DND-41 (cell line): ENCODE data around the gene TTC39A.
"Not testable (repeated sequence)": the region's sequence is repeated elsewhere in the genome, so short reads cannot be mapped to it uniquely, and the experiment has no call there.

Experiments
- ATAC-seq: fragments of 200-7000 bp; cut with Tn5 transposase; 3 replicates; pipeline ENCODE4 v1.9.1; 2021; ENCODE audit warnings: low read depth; ENCODE audit not compliant: insufficient read depth
- DNase-seq: peaks from one replicate; pipeline ENCODE4 v3.0.0-alpha.2; 2020
- H2AFZ ChIP-seq: 2 replicates; pipeline ENCODE4 v1.6.0; 2012; ENCODE audit warnings: low read depth, low read length
- H3K27ac ChIP-seq: 2 replicates; pipeline ENCODE4 v1.5.1; 2012; ENCODE audit warnings: low read length, inconsistent platforms
- H3K27me3 ChIP-seq: fragments of 200-600 bp; sonication (generic); 2 replicates; pipeline ENCODE4 v1.6.0; 2012; ENCODE audit warnings: low read length, mild to moderate bottlenecking, inconsistent platforms; ENCODE audit not compliant: insufficient read depth, poor library complexity
- H3K36me3 ChIP-seq: 2 replicates; pipeline ENCODE4 v1.5.1; 2012; ENCODE audit warnings: low read length, inconsistent platforms; ENCODE audit not compliant: insufficient read depth
- H3K4me1 ChIP-seq: 2 replicates; pipeline ENCODE4 v1.5.1; 2012; ENCODE audit warnings: mild to moderate bottlenecking, low read length; ENCODE audit not compliant: insufficient read depth
- H3K4me2 ChIP-seq: 2 replicates; pipeline ENCODE4 v1.6.0; 2012; ENCODE audit warnings: mild to moderate bottlenecking, moderate library complexity, low read length, inconsistent platforms; ENCODE audit not compliant: insufficient read depth
- H3K4me3 ChIP-seq, 2 experiments: fragments of 200-600 bp in 1 of 2; shearing (Covaris generic) in 1 of 2; 2 replicates each; pipeline ENCODE4 v1.5.1; 2012 to 2016; ENCODE audit warnings: inconsistent platforms in 2 of 2, low read length in 2 of 2, mild to moderate bottlenecking in 2 of 2, low read depth in 1 of 2, moderate library complexity in 1 of 2
- H3K79me2 ChIP-seq: 2 replicates; pipeline ENCODE4 v1.6.0; 2012; ENCODE audit warnings: low read length, inconsistent platforms; ENCODE audit not compliant: insufficient read depth
- H3K9ac ChIP-seq: 2 replicates; pipeline ENCODE4 v1.6.0; 2012; ENCODE audit warnings: low read depth, mild to moderate bottlenecking, inconsistent platforms, low read length, moderate library complexity
- H3K9me3 ChIP-seq: 2 replicates; pipeline ENCODE4 v1.5.1; 2012; ENCODE audit warnings: low read length, moderate library complexity, mild to moderate bottlenecking, inconsistent platforms; ENCODE audit not compliant: insufficient read depth, severe bottlenecking
- H4K20me1 ChIP-seq: 2 replicates; pipeline ENCODE4 v1.6.0; 2012; ENCODE audit warnings: low read length; ENCODE audit not compliant: insufficient read depth
- EZH2 ChIP-seq: IDR thresholded peaks from 3 replicates; pipeline ENCODE4 v1.6.1; 2012; ENCODE audit warnings: borderline replicate concordance, low read depth, mild to moderate bottlenecking, moderate library complexity, low read length, inconsistent platforms; ENCODE audit not compliant: severe bottlenecking
- TF ChIP-seq, protein P1 (sequence below): IDR thresholded peaks from 2 replicates; pipeline ENCODE4 v1.5.1; 2012; ENCODE audit warnings: borderline replicate concordance, low read length, moderate library complexity, mild to moderate bottlenecking; ENCODE audit not compliant: poor library complexity, severe bottlenecking; ENCODE audit errors: extremely low read depth

TTC39A gene

GRCh38 chr1:51255331-51255730, 75.0 kb downstream of the TTC39A start:
- Histone ChIP-seq H3K36me3 (no peaks in the 10 kb centered on the region), H3K4me3 (no peak overlapping the region), H4K20me1 (peaks cover 25% of the 10 kb centered on the region; the same call in 1 of the 2 replicates), H3K4me1 (no peaks in the 10 kb centered on the region; the same call in 1 of the 2 replicates), H3K9me3 (no peaks in the 10 kb centered on the region), H3K27ac (no peak overlapping the region), H3K27me3 (no peaks in the 10 kb centered on the region), H3K79me2 (peaks cover 95% of the 10 kb centered on the region), H3K9ac (no peak overlapping the region), H2AFZ (no peak overlapping the region), H3K4me2 (no peak overlapping the region)
- ATAC-seq (no peak), DNase-seq (no peak)
- TF ChIP-seq EZH2: no peak
- TF ChIP-seq, protein P1, sequence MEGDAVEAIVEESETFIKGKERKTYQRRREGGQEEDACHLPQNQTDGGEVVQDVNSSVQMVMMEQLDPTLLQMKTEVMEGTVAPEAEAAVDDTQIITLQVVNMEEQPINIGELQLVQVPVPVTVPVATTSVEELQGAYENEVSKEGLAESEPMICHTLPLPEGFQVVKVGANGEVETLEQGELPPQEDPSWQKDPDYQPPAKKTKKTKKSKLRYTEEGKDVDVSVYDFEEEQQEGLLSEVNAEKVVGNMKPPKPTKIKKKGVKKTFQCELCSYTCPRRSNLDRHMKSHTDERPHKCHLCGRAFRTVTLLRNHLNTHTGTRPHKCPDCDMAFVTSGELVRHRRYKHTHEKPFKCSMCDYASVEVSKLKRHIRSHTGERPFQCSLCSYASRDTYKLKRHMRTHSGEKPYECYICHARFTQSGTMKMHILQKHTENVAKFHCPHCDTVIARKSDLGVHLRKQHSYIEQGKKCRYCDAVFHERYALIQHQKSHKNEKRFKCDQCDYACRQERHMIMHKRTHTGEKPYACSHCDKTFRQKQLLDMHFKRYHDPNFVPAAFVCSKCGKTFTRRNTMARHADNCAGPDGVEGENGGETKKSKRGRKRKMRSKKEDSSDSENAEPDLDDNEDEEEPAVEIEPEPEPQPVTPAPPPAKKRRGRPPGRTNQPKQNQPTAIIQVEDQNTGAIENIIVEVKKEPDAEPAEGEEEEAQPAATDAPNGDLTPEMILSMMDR: no peak

DNA sequence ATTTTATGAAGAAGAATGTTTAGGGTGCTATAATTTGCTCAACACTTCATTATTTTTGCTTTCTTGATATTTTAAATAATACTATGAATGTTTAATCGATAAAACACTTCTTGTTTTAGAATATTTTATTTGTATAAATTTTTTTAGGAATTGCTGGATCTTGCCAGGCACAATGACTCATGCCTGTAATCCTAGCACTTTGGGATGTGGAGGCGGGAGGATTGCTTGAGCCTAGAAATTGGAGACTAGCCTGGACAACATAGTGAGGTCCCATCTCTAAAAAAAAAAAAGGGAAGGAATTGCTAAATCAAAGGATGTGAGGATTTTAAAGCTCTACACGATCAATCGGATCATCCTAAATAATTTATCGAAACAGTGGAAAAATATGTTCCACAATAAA, 76.7 kb downstream of the TTC39A start:
- Histone ChIP-seq H4K20me1 (peaks cover 26% of the 10 kb centered on the region; the same call in 1 of the 2 replicates), H3K27me3 (no peaks in the 10 kb centered on the region), H2AFZ (no peak overlapping the region), H3K79me2 (peaks cover 95% of the 10 kb centered on the region), H3K9ac (no peak overlapping the region), H3K4me3 (no peak overlapping the region), H3K4me1 (no peaks in the 10 kb centered on the region; the same call in 1 of the 2 replicates), H3K27ac (no peak overlapping the region), H3K36me3 (no peaks in the 10 kb centered on the region), H3K9me3 (no peaks in the 10 kb centered on the region), H3K4me2 (no peak overlapping the region)
- ATAC-seq: no peak
- no peak for DNase-seq
- no peak for TF ChIP-seq EZH2
- TF ChIP-seq, protein P1: no peak

DNA sequence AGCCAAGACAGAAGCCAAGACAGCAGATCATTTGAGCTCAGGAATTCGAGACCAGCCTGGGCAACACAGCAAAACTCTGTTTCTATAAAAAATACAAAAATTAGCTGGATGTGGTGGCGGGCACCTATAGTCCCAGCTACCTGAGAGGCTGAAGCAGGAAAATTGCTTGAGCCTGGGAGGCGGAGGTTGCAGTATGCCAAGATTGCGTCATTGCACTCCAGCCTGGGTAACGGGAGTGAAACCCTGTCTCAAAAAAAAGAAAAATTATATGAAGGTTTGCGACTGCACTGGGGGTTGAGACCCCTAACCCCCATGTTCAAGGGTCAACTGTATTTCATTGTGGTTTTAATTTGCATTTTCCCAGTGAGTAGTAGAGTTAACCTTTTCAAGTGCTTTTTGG, 78.0 kb downstream of the TTC39A start:
- Histone ChIP-seq H3K4me3 (no peak overlapping the region), H3K9ac (no peak overlapping the region), H3K27me3 (no peaks in the 10 kb centered on the region), H3K36me3 (no peaks in the 10 kb centered on the region), H2AFZ (no peak overlapping the region), H3K4me2 (no peak overlapping the region), H3K4me1 (no peaks in the 10 kb centered on the region; the same call in 1 of the 2 replicates), H4K20me1 (peaks cover 17% of the 10 kb centered on the region; the same call in 1 of the 2 replicates), H3K27ac (no peak overlapping the region), H3K79me2 (peaks cover 96% of the 10 kb centered on the region), H3K9me3 (no peaks in the 10 kb centered on the region)
- TF ChIP-seq, protein P1: no peak
- no peak for TF ChIP-seq EZH2
- DNase-seq (no peak), ATAC-seq (no peak)

GRCh38 chr1:51251165-51251564, 79.2 kb downstream of the TTC39A start:
- peaks cover 15% of the 10 kb centered on the region; the same call in 1 of the 2 replicates for H4K20me1 ChIP-seq
- H3K79me2 ChIP-seq: peaks cover 96% of the 10 kb centered on the region
- not testable (repeated sequence) for H3K4me3 ChIP-seq, H3K36me3 ChIP-seq, H3K4me1 ChIP-seq, H2AFZ ChIP-seq, H3K27ac ChIP-seq, ATAC-seq, DNase-seq, H3K9ac ChIP-seq, H3K4me2 ChIP-seq, H3K9me3 ChIP-seq, H3K27me3 ChIP-seq

DNA sequence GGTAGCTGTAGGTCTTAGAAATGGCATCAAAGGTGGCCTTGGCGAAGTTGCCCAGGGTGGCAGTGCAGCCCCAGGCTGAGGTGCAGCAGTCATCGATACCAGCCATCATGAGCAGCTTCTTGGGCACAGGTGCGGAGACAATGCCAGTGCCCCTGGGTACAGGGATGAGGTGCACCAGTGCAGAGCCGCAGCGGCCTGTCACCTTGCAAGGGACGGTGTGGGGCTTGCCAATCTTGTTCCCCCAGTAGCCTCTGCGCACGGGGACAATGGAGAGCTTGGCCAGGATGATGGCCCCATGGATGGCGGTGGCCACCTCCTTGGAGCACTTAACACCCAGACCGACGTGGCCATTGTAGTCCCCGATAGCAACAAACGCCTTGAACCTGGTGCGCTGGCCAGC, 79.6 kb downstream of the TTC39A start:
- Histone ChIP-seq H4K20me1 (peaks cover 15% of the 10 kb centered on the region; the same call in 1 of the 2 replicates), H3K79me2 (peaks cover 97% of the 10 kb centered on the region)
- H3K9ac ChIP-seq, H3K4me3 ChIP-seq, DNase-seq, H2AFZ ChIP-seq, H3K36me3 ChIP-seq, H3K4me1 ChIP-seq, H3K27me3 ChIP-seq, H3K4me2 ChIP-seq, H3K27ac ChIP-seq, H3K9me3 ChIP-seq, ATAC-seq: not testable (repeated sequence)
